OCI-LY7 (cell line): ENCODE measurements around the gene BARX2.

ENCODE experiments used
- EZH2phosphoT487 ChIP-seq: fragments of 200-600 bp; sonication (generic); IDR thresholded peaks from 2 replicates; pipeline ENCODE4 v1.6.1; 2018; ENCODE audit warnings: low read depth, borderline replicate concordance, mild to moderate bottlenecking, mixed run types, antibody characterized with exemption, low read length, moderate library complexity, mixed read lengths
- TF ChIP-seq, protein P1 (sequence below): fragments of 200-600 bp; sonication (generic); conservative IDR thresholded peaks from 2 replicates; pipeline ENCODE4 v1.5.1; 2014; ENCODE audit warnings: mild to moderate bottlenecking, antibody characterized with exemption, low read length, moderate library complexity, mixed read lengths

DNA sequence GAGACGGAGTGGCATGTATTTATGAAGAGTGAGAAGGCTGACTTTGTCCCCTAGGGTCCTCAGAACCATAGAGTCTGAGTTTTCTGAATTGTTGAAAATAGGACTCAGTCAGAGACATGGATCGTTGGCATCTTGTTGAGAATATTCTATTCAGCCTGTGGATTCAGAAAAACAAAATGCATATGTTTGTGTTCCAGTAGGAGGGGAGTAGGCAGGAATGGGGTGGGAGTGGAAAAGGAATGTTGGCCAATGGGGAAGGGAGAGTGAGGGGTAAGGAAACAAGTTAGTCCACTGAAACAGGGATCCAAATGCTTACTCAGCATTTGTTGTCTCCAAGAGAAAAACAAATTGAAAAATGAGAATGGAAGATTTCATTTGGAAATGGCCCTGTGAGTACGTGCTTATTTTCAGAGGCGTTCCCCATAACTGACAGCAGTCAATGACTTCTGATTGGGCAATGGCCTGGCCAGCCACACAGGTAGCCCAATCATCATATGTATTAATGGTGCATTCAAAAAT is 14.7 kb downstream of the BARX2 start:
- TF ChIP-seq, protein P1, sequence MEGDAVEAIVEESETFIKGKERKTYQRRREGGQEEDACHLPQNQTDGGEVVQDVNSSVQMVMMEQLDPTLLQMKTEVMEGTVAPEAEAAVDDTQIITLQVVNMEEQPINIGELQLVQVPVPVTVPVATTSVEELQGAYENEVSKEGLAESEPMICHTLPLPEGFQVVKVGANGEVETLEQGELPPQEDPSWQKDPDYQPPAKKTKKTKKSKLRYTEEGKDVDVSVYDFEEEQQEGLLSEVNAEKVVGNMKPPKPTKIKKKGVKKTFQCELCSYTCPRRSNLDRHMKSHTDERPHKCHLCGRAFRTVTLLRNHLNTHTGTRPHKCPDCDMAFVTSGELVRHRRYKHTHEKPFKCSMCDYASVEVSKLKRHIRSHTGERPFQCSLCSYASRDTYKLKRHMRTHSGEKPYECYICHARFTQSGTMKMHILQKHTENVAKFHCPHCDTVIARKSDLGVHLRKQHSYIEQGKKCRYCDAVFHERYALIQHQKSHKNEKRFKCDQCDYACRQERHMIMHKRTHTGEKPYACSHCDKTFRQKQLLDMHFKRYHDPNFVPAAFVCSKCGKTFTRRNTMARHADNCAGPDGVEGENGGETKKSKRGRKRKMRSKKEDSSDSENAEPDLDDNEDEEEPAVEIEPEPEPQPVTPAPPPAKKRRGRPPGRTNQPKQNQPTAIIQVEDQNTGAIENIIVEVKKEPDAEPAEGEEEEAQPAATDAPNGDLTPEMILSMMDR: no peak
- no peak for TF ChIP-seq EZH2phosphoT487
